A549 (cell line): Measurements from ENCODE around the gene PLXNA3.

Experiments used
- CBX2 ChIP-seq: fragments of 200-600 bp; sonication (generic); IDR thresholded peaks from 2 replicates; pipeline ENCODE4 v1.6.1; 2016; ENCODE audit warnings: low read depth, mild to moderate bottlenecking, borderline replicate concordance
- HOXA7 ChIP-seq: fragments of 250-450 bp; sonication (Bioruptor Pico); IDR thresholded peaks from 2 replicates; pipeline ENCODE4 v1.5.0; 2020; ENCODE audit warnings: mild to moderate bottlenecking, moderate library complexity
- JUN ChIP-seq, 2 experiments: fragments of >200 bp; sonication (Bioruptor Twin); formaldehyde crosslinking; IDR thresholded peaks; 2 replicates in 1 of 2; 3 replicates in 1 of 2; pipeline ENCODE4 v1.6.1; 2016 to 2017
- JUNB ChIP-seq: fragments of >200 bp; sonication (Bioruptor Twin); formaldehyde crosslinking; IDR thresholded peaks from 2 replicates; pipeline ENCODE4 v1.6.1; 2016
- NPAS2 ChIP-seq: fragments of 250-450 bp; sonication (Bioruptor Pico); IDR thresholded peaks from 2 replicates; pipeline ENCODE4 v1.8.0; 2022; ENCODE audit warnings: mild to moderate bottlenecking, moderate library complexity, borderline replicate concordance
- POLR2A ChIP-seq: IDR thresholded peaks from 2 replicates; pipeline ENCODE4 v1.6.1; 2012; ENCODE audit warnings: mild to moderate bottlenecking, low read length
- RAD21 ChIP-seq, 2 experiments: fragments of >200 bp in 1 of 2; sonication (Bioruptor Twin) in 1 of 2; formaldehyde crosslinking in 1 of 2; IDR thresholded peaks in 1 of 2; conservative IDR thresholded peaks in 1 of 2; 2 replicates in 1 of 2; 3 replicates in 1 of 2; pipeline ENCODE4 v1.6.1; 2012 to 2018; ENCODE audit warnings: inconsistent platforms in 1 of 2
- RNF2 ChIP-seq: fragments of 200-600 bp; sonication (generic); IDR thresholded peaks from 2 replicates; pipeline ENCODE4 v1.6.1; 2016; ENCODE audit warnings: low read depth, mild to moderate bottlenecking, antibody characterized with exemption, moderate library complexity, borderline replicate concordance
- TF ChIP-seq, protein P1 (sequence below): fragments of >200 bp; sonication (Bioruptor Twin); formaldehyde crosslinking; IDR thresholded peaks from 3 replicates; pipeline ENCODE4 v1.5.1; 2016
- TF ChIP-seq, protein P2 (sequence below): fragments of 150-350 bp; IDR thresholded peaks from 2 replicates; pipeline ENCODE4 v1.6.1; 2014; ENCODE audit warnings: low read depth, mild to moderate bottlenecking, low read length
- TF ChIP-seq, protein P3 (sequence below): fragments of 200-600 bp; sonication (generic); IDR thresholded peaks from 2 replicates; pipeline ENCODE4 v1.6.1; 2016; ENCODE audit warnings: antibody characterized with exemption, mild to moderate bottlenecking, moderate library complexity

DNA sequence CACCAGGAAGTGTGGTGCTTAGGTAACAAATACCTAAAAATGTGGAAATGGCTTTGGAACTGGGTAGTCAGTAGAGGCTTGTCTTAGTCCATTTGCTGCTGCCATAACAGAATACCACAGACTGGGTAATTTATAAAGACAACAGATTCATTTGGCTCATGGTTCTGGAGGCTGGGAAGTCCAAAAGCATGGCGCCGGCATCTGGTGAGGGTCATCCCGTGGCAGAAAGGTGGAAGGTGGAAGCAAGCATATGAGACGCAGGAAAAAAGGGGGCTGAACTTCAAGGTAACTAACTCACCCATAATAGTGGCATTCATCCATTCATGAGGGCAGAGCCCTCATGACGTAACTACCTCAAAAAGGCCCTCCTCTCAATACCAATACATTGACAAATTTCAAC, 51.4 kb downstream of the PLXNA3 start:
- TF ChIP-seq, protein P1, sequence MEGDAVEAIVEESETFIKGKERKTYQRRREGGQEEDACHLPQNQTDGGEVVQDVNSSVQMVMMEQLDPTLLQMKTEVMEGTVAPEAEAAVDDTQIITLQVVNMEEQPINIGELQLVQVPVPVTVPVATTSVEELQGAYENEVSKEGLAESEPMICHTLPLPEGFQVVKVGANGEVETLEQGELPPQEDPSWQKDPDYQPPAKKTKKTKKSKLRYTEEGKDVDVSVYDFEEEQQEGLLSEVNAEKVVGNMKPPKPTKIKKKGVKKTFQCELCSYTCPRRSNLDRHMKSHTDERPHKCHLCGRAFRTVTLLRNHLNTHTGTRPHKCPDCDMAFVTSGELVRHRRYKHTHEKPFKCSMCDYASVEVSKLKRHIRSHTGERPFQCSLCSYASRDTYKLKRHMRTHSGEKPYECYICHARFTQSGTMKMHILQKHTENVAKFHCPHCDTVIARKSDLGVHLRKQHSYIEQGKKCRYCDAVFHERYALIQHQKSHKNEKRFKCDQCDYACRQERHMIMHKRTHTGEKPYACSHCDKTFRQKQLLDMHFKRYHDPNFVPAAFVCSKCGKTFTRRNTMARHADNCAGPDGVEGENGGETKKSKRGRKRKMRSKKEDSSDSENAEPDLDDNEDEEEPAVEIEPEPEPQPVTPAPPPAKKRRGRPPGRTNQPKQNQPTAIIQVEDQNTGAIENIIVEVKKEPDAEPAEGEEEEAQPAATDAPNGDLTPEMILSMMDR: no peak
- TF ChIP-seq JUNB: no peak
- no peak for TF ChIP-seq JUN (IDR thresholded peaks at IDR 0.05)
- no peak for TF ChIP-seq POLR2A
- no peak for TF ChIP-seq RAD21 (conservative IDR thresholded peaks at IDR 0.05 in 1 of 2, IDR thresholded peaks at IDR 0.05 in 1 of 2)
- TF ChIP-seq CBX2: no peak
- TF ChIP-seq RNF2: no peak
- no peak for TF ChIP-seq HOXA7 (CRISPR knock-in tag)
- TF ChIP-seq, protein P2, sequence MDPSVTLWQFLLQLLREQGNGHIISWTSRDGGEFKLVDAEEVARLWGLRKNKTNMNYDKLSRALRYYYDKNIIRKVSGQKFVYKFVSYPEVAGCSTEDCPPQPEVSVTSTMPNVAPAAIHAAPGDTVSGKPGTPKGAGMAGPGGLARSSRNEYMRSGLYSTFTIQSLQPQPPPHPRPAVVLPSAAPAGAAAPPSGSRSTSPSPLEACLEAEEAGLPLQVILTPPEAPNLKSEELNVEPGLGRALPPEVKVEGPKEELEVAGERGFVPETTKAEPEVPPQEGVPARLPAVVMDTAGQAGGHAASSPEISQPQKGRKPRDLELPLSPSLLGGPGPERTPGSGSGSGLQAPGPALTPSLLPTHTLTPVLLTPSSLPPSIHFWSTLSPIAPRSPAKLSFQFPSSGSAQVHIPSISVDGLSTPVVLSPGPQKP: no peak
- TF ChIP-seq, protein P3, sequence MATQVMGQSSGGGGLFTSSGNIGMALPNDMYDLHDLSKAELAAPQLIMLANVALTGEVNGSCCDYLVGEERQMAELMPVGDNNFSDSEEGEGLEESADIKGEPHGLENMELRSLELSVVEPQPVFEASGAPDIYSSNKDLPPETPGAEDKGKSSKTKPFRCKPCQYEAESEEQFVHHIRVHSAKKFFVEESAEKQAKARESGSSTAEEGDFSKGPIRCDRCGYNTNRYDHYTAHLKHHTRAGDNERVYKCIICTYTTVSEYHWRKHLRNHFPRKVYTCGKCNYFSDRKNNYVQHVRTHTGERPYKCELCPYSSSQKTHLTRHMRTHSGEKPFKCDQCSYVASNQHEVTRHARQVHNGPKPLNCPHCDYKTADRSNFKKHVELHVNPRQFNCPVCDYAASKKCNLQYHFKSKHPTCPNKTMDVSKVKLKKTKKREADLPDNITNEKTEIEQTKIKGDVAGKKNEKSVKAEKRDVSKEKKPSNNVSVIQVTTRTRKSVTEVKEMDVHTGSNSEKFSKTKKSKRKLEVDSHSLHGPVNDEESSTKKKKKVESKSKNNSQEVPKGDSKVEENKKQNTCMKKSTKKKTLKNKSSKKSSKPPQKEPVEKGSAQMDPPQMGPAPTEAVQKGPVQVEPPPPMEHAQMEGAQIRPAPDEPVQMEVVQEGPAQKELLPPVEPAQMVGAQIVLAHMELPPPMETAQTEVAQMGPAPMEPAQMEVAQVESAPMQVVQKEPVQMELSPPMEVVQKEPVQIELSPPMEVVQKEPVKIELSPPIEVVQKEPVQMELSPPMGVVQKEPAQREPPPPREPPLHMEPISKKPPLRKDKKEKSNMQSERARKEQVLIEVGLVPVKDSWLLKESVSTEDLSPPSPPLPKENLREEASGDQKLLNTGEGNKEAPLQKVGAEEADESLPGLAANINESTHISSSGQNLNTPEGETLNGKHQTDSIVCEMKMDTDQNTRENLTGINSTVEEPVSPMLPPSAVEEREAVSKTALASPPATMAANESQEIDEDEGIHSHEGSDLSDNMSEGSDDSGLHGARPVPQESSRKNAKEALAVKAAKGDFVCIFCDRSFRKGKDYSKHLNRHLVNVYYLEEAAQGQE: no peak
- no peak for TF ChIP-seq NPAS2 (CRISPR knock-in tag)
